SK-N-SH treated with all-trans-retinoic acid at 6 μM for 48 hours (cell line): ENCODE results near the gene HSPB6.

ENCODE experiments used
- BACH2 ChIP-seq: fragments of 250-450 bp; sonication (Bioruptor Pico); IDR thresholded peaks from 2 replicates; pipeline ENCODE4 v1.9.0; 2021; ENCODE audit warnings: mild to moderate bottlenecking, borderline replicate concordance
- CREB5 ChIP-seq: fragments of 250-450 bp; sonication (Bioruptor Pico); IDR thresholded peaks from 2 replicates; pipeline ENCODE4 v1.5.1; 2020; ENCODE audit warnings: low read depth, mild to moderate bottlenecking, moderate library complexity
- ESRRG ChIP-seq: fragments of 250-450 bp; sonication (Bioruptor Pico); IDR thresholded peaks from 2 replicates; pipeline ENCODE4 v1.6.1; 2021; ENCODE audit warnings: mild to moderate bottlenecking
- PATZ1 ChIP-seq: fragments of 250-450 bp; sonication (Bioruptor Pico); IDR thresholded peaks from 2 replicates; pipeline ENCODE4 v1.8.0; 2020; ENCODE audit warnings: mild to moderate bottlenecking, moderate library complexity, borderline replicate concordance
- RARB ChIP-seq: fragments of 250-450 bp; sonication (Bioruptor Pico); IDR thresholded peaks from 2 replicates; pipeline ENCODE4 v1.8.0; 2021; ENCODE audit warnings: mild to moderate bottlenecking, moderate library complexity
- SNAI2 ChIP-seq: fragments of 250-450 bp; sonication (Bioruptor Pico); IDR thresholded peaks from 2 replicates; pipeline ENCODE4 v1.5.0; 2020; ENCODE audit warnings: mild to moderate bottlenecking, moderate library complexity
- ZC3H10 ChIP-seq: fragments of 250-450 bp; sonication (Bioruptor Pico); IDR thresholded peaks from 2 replicates; pipeline ENCODE4 v1.5.1; 2021; ENCODE audit warnings: mild to moderate bottlenecking, moderate library complexity
- ZFP30 ChIP-seq: fragments of 450-650 bp; formaldehyde crosslinking; IDR thresholded peaks from 2 replicates; pipeline ENCODE4 v1.5.0; 2022; ENCODE audit warnings: mild to moderate bottlenecking, moderate library complexity
- TF ChIP-seq, protein P1 (sequence below): fragments of 250-450 bp; sonication (Bioruptor Pico); IDR thresholded peaks from 2 replicates; pipeline ENCODE4 v1.5.0; 2020; ENCODE audit warnings: mild to moderate bottlenecking, moderate library complexity

DNA sequence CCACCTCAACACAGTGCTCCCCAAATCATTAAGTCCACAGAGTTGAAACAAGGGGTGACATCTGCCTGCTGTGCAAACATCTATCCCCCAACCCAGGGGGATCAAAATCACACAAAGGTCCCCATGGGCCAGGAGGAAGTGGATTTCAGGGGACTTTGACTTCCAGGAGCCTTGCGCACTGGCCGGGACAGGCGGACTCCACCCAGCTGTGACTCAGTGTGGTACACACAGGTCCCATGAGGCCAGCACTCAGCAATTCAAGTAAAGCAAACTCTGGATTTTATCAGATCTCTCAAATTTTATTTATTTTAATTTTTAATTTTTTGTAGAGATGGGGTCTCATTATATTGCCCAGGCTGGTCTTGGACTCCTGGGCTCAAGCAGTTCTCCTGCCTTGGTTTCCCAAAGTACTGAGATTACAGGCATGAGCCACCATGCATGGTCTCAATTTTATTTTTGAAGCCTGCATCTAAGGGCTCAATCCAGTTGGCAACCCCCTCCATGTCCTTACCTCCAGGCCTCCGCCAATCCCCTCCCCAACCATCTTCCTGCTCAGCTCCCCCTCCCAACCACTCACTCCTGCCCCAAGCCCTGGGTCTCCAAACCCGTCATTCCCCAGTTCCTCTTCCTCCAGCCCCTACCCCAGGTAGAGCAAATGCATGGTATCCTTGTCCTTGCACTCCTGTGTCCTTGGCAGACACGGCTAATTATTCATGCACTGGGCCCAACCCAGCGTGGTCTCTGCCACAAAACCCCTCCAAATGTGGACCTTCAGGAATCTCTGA is 36.7 kb upstream of the HSPB6 start:
- TF ChIP-seq ESRRG (CRISPR knock-in tag) (no peak), PATZ1 (CRISPR knock-in tag) (no peak), CREB5 (no peak), SNAI2 (CRISPR knock-in tag) (no peak), ZFP30 (CRISPR knock-in tag) (no peak), RARB (no peak), BACH2 (no peak), ZC3H10 (CRISPR knock-in tag) (no peak)
- TF ChIP-seq, protein P1, sequence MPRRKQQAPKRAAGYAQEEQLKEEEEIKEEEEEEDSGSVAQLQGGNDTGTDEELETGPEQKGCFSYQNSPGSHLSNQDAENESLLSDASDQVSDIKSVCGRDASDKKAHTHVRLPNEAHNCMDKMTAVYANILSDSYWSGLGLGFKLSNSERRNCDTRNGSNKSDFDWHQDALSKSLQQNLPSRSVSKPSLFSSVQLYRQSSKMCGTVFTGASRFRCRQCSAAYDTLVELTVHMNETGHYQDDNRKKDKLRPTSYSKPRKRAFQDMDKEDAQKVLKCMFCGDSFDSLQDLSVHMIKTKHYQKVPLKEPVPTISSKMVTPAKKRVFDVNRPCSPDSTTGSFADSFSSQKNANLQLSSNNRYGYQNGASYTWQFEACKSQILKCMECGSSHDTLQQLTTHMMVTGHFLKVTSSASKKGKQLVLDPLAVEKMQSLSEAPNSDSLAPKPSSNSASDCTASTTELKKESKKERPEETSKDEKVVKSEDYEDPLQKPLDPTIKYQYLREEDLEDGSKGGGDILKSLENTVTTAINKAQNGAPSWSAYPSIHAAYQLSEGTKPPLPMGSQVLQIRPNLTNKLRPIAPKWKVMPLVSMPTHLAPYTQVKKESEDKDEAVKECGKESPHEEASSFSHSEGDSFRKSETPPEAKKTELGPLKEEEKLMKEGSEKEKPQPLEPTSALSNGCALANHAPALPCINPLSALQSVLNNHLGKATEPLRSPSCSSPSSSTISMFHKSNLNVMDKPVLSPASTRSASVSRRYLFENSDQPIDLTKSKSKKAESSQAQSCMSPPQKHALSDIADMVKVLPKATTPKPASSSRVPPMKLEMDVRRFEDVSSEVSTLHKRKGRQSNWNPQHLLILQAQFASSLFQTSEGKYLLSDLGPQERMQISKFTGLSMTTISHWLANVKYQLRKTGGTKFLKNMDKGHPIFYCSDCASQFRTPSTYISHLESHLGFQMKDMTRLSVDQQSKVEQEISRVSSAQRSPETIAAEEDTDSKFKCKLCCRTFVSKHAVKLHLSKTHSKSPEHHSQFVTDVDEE (CRISPR knock-in tag) = no peak
